HepG2 (cell line): Measurements from ENCODE around the gene CPA2. TPM values are rescaled to one million over a fixed set of nuclear protein-coding genes. Genes with fewer than 3 reads are reported as not detected.

Source experiments
- ATAC-seq: fragments of 200-7000 bp; cut with Tn5 transposase; 3 replicates; pipeline ENCODE4 v1.9.1; 2020; ENCODE audit warnings: mild to moderate bottlenecking, moderate library complexity
- BruUV-seq: library from RNA; stranded (reverse); fragments of 400-500 nt; replicated peaks from 2 replicates; lab custom pipeline; 2021; lab: Mats Ljungman, UMichigan
- CTCF ChIA-PET: fragments of 300-600 bp; formaldehyde crosslinking; extraction: SDS; loops from one replicate; lab custom pipeline; 2021; ENCODE audit warnings: low total read pairs, inconsistent platforms, low intra/inter-chr PET ratio; lab: Yijun Ruan, JAX
- POLR2A ChIA-PET: fragments of 350-600 bp; sonication (Branson Sonifier 250); formaldehyde crosslinking; loops from one replicate; lab custom pipeline; 2020; ENCODE audit warnings: antibody characterized with exemption, inconsistent platforms; lab: Yijun Ruan, JAX
- DNase-seq: peaks from one replicate; pipeline ENCODE4 v3.0.0-alpha.2; 2015; ENCODE audit warnings: low spot score
- FAIRE-seq: peaks from 3 replicates; lab custom pipeline; 2011; peaks lifted over from hg19 to GRCh38; lab: Jason Lieb, UNC
- H2AFZ ChIP-seq: one replicate; pipeline ENCODE4 v1.6.1; 2011; ENCODE audit warnings: low read length, inconsistent platforms
- H3K27ac ChIP-seq: fragments of 300-600 bp; 3 replicates; pipeline ENCODE4 v1.8.0; 2011; ENCODE audit warnings: mixed run types, mild to moderate bottlenecking, mixed read lengths, low read length, inconsistent platforms; ENCODE audit not compliant: insufficient read depth; ENCODE audit errors: extremely low read length
- H3K27me3 ChIP-seq, 2 experiments: fragments of 200-600 bp in 1 of 2; 2 replicates in 1 of 2; 3 replicates in 1 of 2; pipeline versions ENCODE4 v1.6.0 to v1.8.0; 2011; ENCODE audit warnings: low read length in 2 of 2, mild to moderate bottlenecking in 2 of 2, moderate library complexity in 2 of 2, inconsistent platforms in 1 of 2; ENCODE audit not compliant: insufficient read depth in 2 of 2, control insufficient read depth in 1 of 2
- H3K36me3 ChIP-seq, 2 experiments: fragments of 200-600 bp in 1 of 2; replicated peaks in 1 of 2; 2 replicates in 1 of 2; 3 replicates in 1 of 2; pipeline versions ENCODE4 v1.5.1 to v1.8.0; 2011; ENCODE audit warnings: low read length in 2 of 2, inconsistent platforms in 1 of 2; ENCODE audit not compliant: insufficient read depth in 2 of 2, control insufficient read depth in 1 of 2
- H3K4me1 ChIP-seq: 2 replicates; pipeline ENCODE4 v1.5.1; 2012; ENCODE audit warnings: low read length, inconsistent platforms; ENCODE audit not compliant: insufficient read depth
- H3K4me2 ChIP-seq: 2 replicates; pipeline ENCODE4 v1.6.0; 2011; ENCODE audit warnings: low read depth, low read length, inconsistent platforms
- H3K4me3 ChIP-seq, 3 experiments: fragments of 200-600 bp in 1 of 3; sonication (generic), shearing (Covaris generic) in 1 of 3; replicated peaks in 1 of 3; 2 replicates each; pipeline ENCODE4 v1.5.1; 2011 to 2016; ENCODE audit warnings: low read length in 3 of 3, inconsistent platforms in 2 of 3, low read depth in 2 of 3, mild to moderate bottlenecking in 2 of 3, control low read depth in 1 of 3, mixed read lengths in 1 of 3; ENCODE audit not compliant: insufficient read depth in 1 of 3
- H3K79me2 ChIP-seq: one replicate; pipeline ENCODE4 v1.6.1; 2011; ENCODE audit warnings: low read length, inconsistent platforms; ENCODE audit not compliant: insufficient read depth
- H3K9ac ChIP-seq: 2 replicates; pipeline ENCODE4 v1.6.0; 2011; ENCODE audit warnings: mild to moderate bottlenecking, low read depth, low read length, inconsistent platforms; ENCODE audit not compliant: insufficient read depth
- H3K9me3 ChIP-seq: 2 replicates; pipeline ENCODE4 v1.5.1; 2012; ENCODE audit warnings: mild to moderate bottlenecking, low read length
- H4K20me1 ChIP-seq: 2 replicates; pipeline ENCODE4 v1.6.0; 2011; ENCODE audit warnings: inconsistent platforms, mild to moderate bottlenecking, low read length, moderate library complexity; ENCODE audit not compliant: insufficient read depth
- ARHGAP35 ChIP-seq: sonication (generic); formaldehyde crosslinking; IDR thresholded peaks from 2 replicates; pipeline ENCODE4 v1.9.0; 2022; ENCODE audit warnings: mild to moderate bottlenecking, inconsistent platforms, moderate library complexity, missing genetic modification reagents, borderline replicate concordance
- GATAD2A ChIP-seq: IDR thresholded peaks from 2 replicates; pipeline ENCODE4 v1.6.1; 2016
- HCFC1 ChIP-seq: fragments of 150-350 bp; IDR thresholded peaks from 2 replicates; pipeline ENCODE4 v1.6.1; 2014; ENCODE audit warnings: low read depth, low read length
- HOXA5 ChIP-seq: sonication (generic); formaldehyde crosslinking; IDR thresholded peaks from 2 replicates; pipeline ENCODE4 v1.4.0; 2020; ENCODE audit warnings: missing genetic modification reagents
- MEF2D ChIP-seq: sonication (generic); formaldehyde crosslinking; IDR thresholded peaks from 2 replicates; pipeline ENCODE4 v1.5.1; 2020; ENCODE audit warnings: mild to moderate bottlenecking, missing genetic modification reagents
- NCOA1 ChIP-seq: sonication (generic); formaldehyde crosslinking; IDR thresholded peaks from 2 replicates; pipeline ENCODE4 v1.9.0; 2021; ENCODE audit warnings: missing genetic modification reagents
- REST ChIP-seq, 2 experiments: IDR thresholded peaks; 2 replicates each; pipeline ENCODE4 v1.6.1; 2011 to 2012; ENCODE audit warnings: low read length in 2 of 2, borderline replicate concordance in 1 of 2, low read depth in 1 of 2, mild to moderate bottlenecking in 1 of 2, moderate library complexity in 1 of 2
- ZMYM4 ChIP-seq: sonication (generic); formaldehyde crosslinking; IDR thresholded peaks from 2 replicates; pipeline ENCODE4 v1.8.1; 2023; ENCODE audit warnings: mild to moderate bottlenecking, missing genetic modification reagents
- ZNF317 ChIP-seq: sonication (generic); formaldehyde crosslinking; IDR thresholded peaks from 2 replicates; pipeline ENCODE4 v1.5.0; 2020; ENCODE audit warnings: mild to moderate bottlenecking, missing genetic modification reagents
- ZNF615 ChIP-seq: sonication (generic); formaldehyde crosslinking; IDR thresholded peaks from 2 replicates; pipeline ENCODE4 v1.5.0; 2020; ENCODE audit warnings: mild to moderate bottlenecking, missing genetic modification reagents, borderline replicate concordance
- ZNF646 ChIP-seq: sonication (generic); formaldehyde crosslinking; IDR thresholded peaks from 2 replicates; pipeline ENCODE4 v1.9.0; 2021; ENCODE audit warnings: mild to moderate bottlenecking, missing genetic modification reagents
- ZZZ3 ChIP-seq: sonication (generic); formaldehyde crosslinking; IDR thresholded peaks from 2 replicates; pipeline ENCODE4 v1.4.0; 2020; ENCODE audit warnings: missing genetic modification reagents, mild to moderate bottlenecking, borderline replicate concordance
- WGBS: methylation state at CpG from one replicate; pipeline ENCODE4 v1.1.6; 2017; ENCODE audit warnings: low lambda C conversion rate; 5-methylcytosine and 5-hydroxymethylcytosine counted together
- in situ Hi-C: cut with HindIII; loops from 2 replicates; pipeline ENCODE4 v1.10.0; 2017; ENCODE audit warnings: low pct_unique_long_range_greater_than_20kb; ENCODE audit not compliant: extremely low pct_ligation_motif_present
- intact Hi-C: fragments of 100-400 bp; cut with micrococcal nuclease; formaldehyde crosslinking; loops from one replicate; pipeline ENCODE4 v1.10.0; 2022; ENCODE audit not compliant: unreplicated experiment
- polyA plus RNA-seq, 8 experiments: library from polyadenylated mRNA; depleted of rRNA in 3 of 8; stranded (reverse) in 7 of 8; unstranded in 1 of 8; fragments of >200 nt; fragmentation: Illumina TruSeq in 4 of 8; extraction: Trizol in 4 of 8; gene quantifications; 2 replicates each; pipeline versions ENCODE4 v1.2.1 to v1.2.3, GENCODE V29; 2011 to 2016; ENCODE audit warnings: low read depth in 4 of 8, missing spikeins in 1 of 8, mixed read lengths in 1 of 8; ENCODE audit not compliant: insufficient read depth in 1 of 8
- total RNA-seq, 5 experiments: library from RNA; depleted of rRNA; stranded (reverse); fragments of >200 nt; fragmentation: Illumina TruSeq; extraction: Trizol; gene quantifications; 2 replicates each; pipeline ENCODE4 v1.2.3, GENCODE V29; 2016; ENCODE audit warnings: low read depth in 1 of 5
- TF ChIP-seq, protein P1 (sequence below): sonication (generic); formaldehyde crosslinking; IDR thresholded peaks from 2 replicates; pipeline ENCODE4 v1.4.0; 2020; ENCODE audit warnings: missing genetic modification reagents

CPA2 gene
- total and polyA plus RNA-seq, 2 of the 13 experiments (the other 11 are each of a cell fraction or from before 2014, with no cell fraction given) = not detected

DNA sequence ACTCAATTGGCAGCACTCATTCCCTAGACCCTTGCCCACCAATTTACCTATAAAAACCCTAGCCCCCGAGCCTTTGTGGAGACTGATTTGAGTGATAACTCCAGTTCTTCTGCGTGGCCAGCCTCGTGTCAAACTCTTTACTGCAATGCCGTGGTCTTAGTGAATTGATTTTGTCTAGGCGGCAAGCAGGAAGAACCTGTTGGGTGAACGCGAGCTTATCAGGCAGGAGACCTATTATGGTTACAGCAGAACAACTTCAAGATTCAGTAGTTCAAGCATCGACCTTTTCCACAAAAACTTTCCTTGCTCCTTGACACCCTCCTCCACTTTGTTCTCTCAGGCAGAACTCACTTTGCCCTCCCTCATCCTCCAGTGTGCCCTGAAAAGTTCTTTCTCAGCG, 46.8 kb upstream of the CPA2 start (continued):
- TF ChIP-seq ZNF646 (CRISPR knock-in tag) = no peak
- TF ChIP-seq HOXA5 (CRISPR knock-in tag) = no peak

DNA sequence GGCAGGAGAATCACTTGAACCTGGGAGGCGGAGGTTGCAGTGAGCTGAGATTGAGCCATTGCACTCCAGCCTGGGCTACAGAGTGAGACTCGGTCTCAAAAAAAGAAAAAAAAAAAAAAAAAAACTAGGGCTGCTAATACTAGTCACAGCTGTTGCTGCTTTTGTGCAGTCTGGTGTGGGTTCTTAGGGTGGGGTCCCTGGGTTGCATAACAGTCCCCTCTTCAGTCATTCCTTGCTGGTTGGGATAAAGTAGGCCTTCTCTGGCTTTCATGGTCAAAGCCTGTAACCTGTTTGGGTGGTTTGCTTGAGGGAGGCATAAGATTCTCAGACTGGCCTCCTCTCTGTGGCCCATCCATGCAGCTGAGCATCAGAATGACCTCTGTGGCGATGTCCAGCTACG, 44.9 kb upstream of the CPA2 start:
- DNase-seq (no peak), ATAC-seq (no peak), FAIRE-seq (no peak)
- ChIA-PET POLR2A (no interaction called here), CTCF (no interaction called here)
- no TSS peak for BruUV-seq
- no peak overlapping the region for H2AFZ ChIP-seq
- H3K27me3 ChIP-seq = no peaks in the 10 kb centered on the region
- H3K9me3 ChIP-seq = 0 out of 2 replicates have a peak, but pooled peaks cover 9% of the 10 kb centered on the region
- in situ Hi-C loops (no loop called here), intact Hi-C loops (no loop called here)
- H3K4me1 ChIP-seq = peaks cover 32% of the 10 kb centered on the region
- H4K20me1 ChIP-seq = no peaks in the 10 kb centered on the region
- no peaks in the 10 kb centered on the region for H3K36me3 ChIP-seq
- 85% methylated on average over 4 of the region's 4 CpGs for WGBS
- H3K4me3 ChIP-seq = no peak overlapping the region
- no peak overlapping the region for H3K4me2 ChIP-seq
- no peaks in the 10 kb centered on the region for H3K79me2 ChIP-seq
- TF ChIP-seq HCFC1 (no peak), ARHGAP35 (no peak), REST (IDR thresholded peaks at IDR 0.05; ENCODE audit: borderline replicate concordance in 1 of 2, low read depth in 1 of 2, low read length in 2 of 2) (no peak), ZNF317 (CRISPR knock-in tag) (no peak), ZZZ3 (CRISPR knock-in tag) (no peak), ZMYM4 (no peak), NCOA1 (CRISPR knock-in tag) (no peak), ZNF615 (CRISPR knock-in tag) (no peak), GATAD2A (CRISPR knock-in tag) (no peak), MEF2D (CRISPR knock-in tag) (no peak)
- TF ChIP-seq, protein P1, sequence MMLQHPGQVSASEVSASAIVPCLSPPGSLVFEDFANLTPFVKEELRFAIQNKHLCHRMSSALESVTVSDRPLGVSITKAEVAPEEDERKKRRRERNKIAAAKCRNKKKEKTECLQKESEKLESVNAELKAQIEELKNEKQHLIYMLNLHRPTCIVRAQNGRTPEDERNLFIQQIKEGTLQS (CRISPR knock-in tag) = no peak
- H3K27ac ChIP-seq = no peak overlapping the region
- H3K9ac ChIP-seq = no peak overlapping the region
